Fibroblast of peridontal ligament (primary cell): ENCODE measurements around the gene RASAL2.
"Not testable (repeated sequence)": the region's sequence is repeated elsewhere in the genome, so short reads cannot be mapped to it uniquely, and the experiment has no call there.

Experiments
- DNase-seq: peaks from one replicate; pipeline ENCODE4 v3.0.0-alpha.2; 2010; ENCODE audit errors: extremely low read depth

The RASAL2 gene

GRCh38 chr1:178161516-178161915 lies 67.6 kb downstream of the RASAL2 start:
- no peak for DNase-seq

- DNase-seq: no peak
These were observed 71.3 kb downstream of the RASAL2 start for GRCh38 chr1:178165196-178165595.

GRCh38 chr1:178166429-178167024 lies 72.6 kb downstream of the RASAL2 start:
- no peak for DNase-seq

GRCh38 chr1:178168536-178168935 lies 74.6 kb downstream of the RASAL2 start:
- peak; percentile 51 for DNase-seq

GRCh38 chr1:178169649-178170048 lies 75.7 kb downstream of the RASAL2 start:
- no peak for DNase-seq

- DNase-seq: peak; percentile 48
These were observed 79.0 kb downstream of the RASAL2 start for GRCh38 chr1:178172939-178173338.

GRCh38 chr1:178174539-178174938 lies 80.6 kb downstream of the RASAL2 start:
- no peak for DNase-seq

GRCh38 chr1:178180405-178180804 lies 86.5 kb downstream of the RASAL2 start:
- no peak for DNase-seq

- DNase-seq: no peak
These were observed 89.9 kb downstream of the RASAL2 start for GRCh38 chr1:178183796-178184195.

GRCh38 chr1:178188306-178188705 lies 94.4 kb downstream of the RASAL2 start:
- no peak for DNase-seq

GRCh38 chr1:178189814-178190213 lies 95.9 kb downstream of the RASAL2 start:
- DNase-seq: no peak

GRCh38 chr1:178190881-178191280 lies 97.0 kb downstream of the RASAL2 start:
- DNase-seq: no peak

- peak; percentile 78 for DNase-seq
These were observed 98.8 kb downstream of the RASAL2 start for GRCh38 chr1:178192686-178193085.

GRCh38 chr1:178196631-178197030 lies 102.7 kb downstream of the RASAL2 start:
- no peak for DNase-seq

- not testable (repeated sequence) for DNase-seq
These were observed 108.2 kb downstream of the RASAL2 start for GRCh38 chr1:178202095-178202494.

- not testable (repeated sequence) for DNase-seq
These were observed 108.6 kb downstream of the RASAL2 start for GRCh38 chr1:178202546-178202945.

- not testable (repeated sequence) for DNase-seq
These were observed 114.5 kb downstream of the RASAL2 start for GRCh38 chr1:178208269-178208856.

GRCh38 chr1:178209935-178210334 lies 116.0 kb downstream of the RASAL2 start:
- DNase-seq: no peak

GRCh38 chr1:178218550-178218949 lies 124.6 kb downstream of the RASAL2 start:
- DNase-seq: no peak

GRCh38 chr1:178220094-178220493 lies 126.2 kb downstream of the RASAL2 start:
- DNase-seq: peak; percentile 26

GRCh38 chr1:178223289-178223688 lies 129.4 kb downstream of the RASAL2 start:
- DNase-seq: no peak

- DNase-seq: no peak
These were observed 130.5 kb downstream of the RASAL2 start for GRCh38 chr1:178224358-178224757.

GRCh38 chr1:178230881-178231409 lies 137.0 kb downstream of the RASAL2 start:
- no peak for DNase-seq

- DNase-seq: peak; percentile 44
These were observed 138.2 kb downstream of the RASAL2 start for GRCh38 chr1:178232108-178232507.
